GM12891 (cell line): ENCODE measurements around the gene SNAPC1.
"Not testable (repeated sequence)": the region's sequence is repeated elsewhere in the genome, so short reads cannot be mapped to it uniquely, and the experiment has no call there.

ENCODE experiments used
- DNase-seq: peaks from one replicate; pipeline ENCODE4 v3.0.0; 2011; ENCODE audit warnings: low spot score; ENCODE audit not compliant: insufficient read length
- FAIRE-seq: peaks from 2 replicates; lab custom pipeline; 2011; peaks lifted over from hg19 to GRCh38; lab: Jason Lieb, UNC
- PAX5 ChIP-seq: IDR thresholded peaks from 2 replicates; pipeline ENCODE4 v1.6.1; 2011; ENCODE audit warnings: low read length, moderate library complexity, mild to moderate bottlenecking; ENCODE audit not compliant: insufficient read depth, severe bottlenecking
- POLR2A ChIP-seq: IDR thresholded peaks from 2 replicates; pipeline ENCODE4 v1.6.1; 2011; ENCODE audit warnings: low read depth, low read length, control low read depth
- POLR2AphosphoS5 ChIP-seq: IDR thresholded peaks from 2 replicates; pipeline ENCODE4 v1.6.1; 2011; ENCODE audit warnings: low read depth, low read length, control low read depth
- POU2F2 ChIP-seq: IDR thresholded peaks from 2 replicates; pipeline ENCODE4 v1.6.1; 2011; ENCODE audit warnings: low read depth, mild to moderate bottlenecking, control low read depth, low read length, moderate library complexity
- SPI1 ChIP-seq: IDR thresholded peaks from 2 replicates; pipeline ENCODE4 v1.6.1; 2011; ENCODE audit warnings: low read depth, low read length, control low read depth
- TAF1 ChIP-seq: IDR thresholded peaks from 2 replicates; pipeline ENCODE4 v1.6.1; 2011; ENCODE audit warnings: low read depth, low read length, control low read depth

SNAPC1 gene

GRCh38 chr14:61730756-61731373, 31.4 kb upstream of the SNAPC1 start:
- DNase-seq, result no peak
- no peak for FAIRE-seq
- TF ChIP-seq POU2F2, result no peak
- no peak for TF ChIP-seq POLR2AphosphoS5
- no peak for TF ChIP-seq TAF1
- TF ChIP-seq SPI1, result no peak
- TF ChIP-seq POLR2A, result no peak
- TF ChIP-seq PAX5, result no peak

- FAIRE-seq (no peak), DNase-seq (no peak)
- no peak for TF ChIP-seq POU2F2
- TF ChIP-seq TAF1, result no peak
- no peak for TF ChIP-seq POLR2AphosphoS5
- TF ChIP-seq POLR2A, result no peak
- no peak for TF ChIP-seq SPI1
These were observed 28.2 kb upstream of the SNAPC1 start for GRCh38 chr14:61733972-61734371.

GRCh38 chr14:61736751-61737150, 25.5 kb upstream of the SNAPC1 start:
- DNase-seq (no peak), FAIRE-seq (no peak)
- TF ChIP-seq PAX5 (no peak), POLR2A (no peak), SPI1 (no peak), POU2F2 (no peak), TAF1 (no peak), POLR2AphosphoS5 (no peak)

GRCh38 chr14:61737915-61738314, 24.3 kb upstream of the SNAPC1 start:
- TF ChIP-seq SPI1 (no peak), POLR2AphosphoS5 (no peak), POLR2A (no peak), PAX5 (no peak), POU2F2 (no peak), TAF1 (no peak)
- DNase-seq, result no peak
- no peak for FAIRE-seq

- TF ChIP-seq POLR2A, result no peak
- TF ChIP-seq POU2F2, result no peak
- TF ChIP-seq TAF1, result no peak
- no peak for TF ChIP-seq PAX5
- no peak for TF ChIP-seq SPI1
- TF ChIP-seq POLR2AphosphoS5, result no peak
- DNase-seq (no peak), FAIRE-seq (no peak)
These were observed 23.1 kb upstream of the SNAPC1 start for GRCh38 chr14:61739133-61739532.

GRCh38 chr14:61742371-61742770, 19.8 kb upstream of the SNAPC1 start:
- FAIRE-seq (no peak), DNase-seq (no peak)
- no peak for TF ChIP-seq POLR2AphosphoS5
- TF ChIP-seq TAF1, result no peak
- TF ChIP-seq SPI1, result no peak
- no peak for TF ChIP-seq POU2F2
- TF ChIP-seq POLR2A, result no peak
- TF ChIP-seq PAX5, result no peak

GRCh38 chr14:61744238-61744637, 18.0 kb upstream of the SNAPC1 start:
- FAIRE-seq (no peak), DNase-seq (no peak)
- TF ChIP-seq PAX5 (no peak), POLR2A (no peak), POLR2AphosphoS5 (no peak), TAF1 (no peak)

- not testable (repeated sequence) for DNase-seq
- peak; percentile 88 for FAIRE-seq
These were observed 15.9 kb upstream of the SNAPC1 start for GRCh38 chr14:61746346-61746745.

GRCh38 chr14:61746881-61747280, 15.3 kb upstream of the SNAPC1 start:
- no peak for DNase-seq
- FAIRE-seq, result no peak
- TF ChIP-seq POU2F2 (no peak), POLR2A (no peak), SPI1 (no peak), POLR2AphosphoS5 (no peak), TAF1 (no peak), PAX5 (no peak)

GRCh38 chr14:61747342-61747741, 14.9 kb upstream of the SNAPC1 start:
- FAIRE-seq, result no peak
- DNase-seq, result no peak
- no peak for TF ChIP-seq POLR2AphosphoS5
- no peak for TF ChIP-seq POU2F2
- TF ChIP-seq TAF1, result no peak
- TF ChIP-seq SPI1, result no peak
- no peak for TF ChIP-seq PAX5
- TF ChIP-seq POLR2A, result no peak
